ENCODE results near the gene ATOH8. TPM values are rescaled to one million over a fixed set of nuclear protein-coding genes. Genes with fewer than 3 reads are reported as not detected.

The ATOH8 gene
- total and polyA plus RNA-seq, 2 donors (not counting 1 experiment from before 2014, with no cell fraction given) = not detected

DNA sequence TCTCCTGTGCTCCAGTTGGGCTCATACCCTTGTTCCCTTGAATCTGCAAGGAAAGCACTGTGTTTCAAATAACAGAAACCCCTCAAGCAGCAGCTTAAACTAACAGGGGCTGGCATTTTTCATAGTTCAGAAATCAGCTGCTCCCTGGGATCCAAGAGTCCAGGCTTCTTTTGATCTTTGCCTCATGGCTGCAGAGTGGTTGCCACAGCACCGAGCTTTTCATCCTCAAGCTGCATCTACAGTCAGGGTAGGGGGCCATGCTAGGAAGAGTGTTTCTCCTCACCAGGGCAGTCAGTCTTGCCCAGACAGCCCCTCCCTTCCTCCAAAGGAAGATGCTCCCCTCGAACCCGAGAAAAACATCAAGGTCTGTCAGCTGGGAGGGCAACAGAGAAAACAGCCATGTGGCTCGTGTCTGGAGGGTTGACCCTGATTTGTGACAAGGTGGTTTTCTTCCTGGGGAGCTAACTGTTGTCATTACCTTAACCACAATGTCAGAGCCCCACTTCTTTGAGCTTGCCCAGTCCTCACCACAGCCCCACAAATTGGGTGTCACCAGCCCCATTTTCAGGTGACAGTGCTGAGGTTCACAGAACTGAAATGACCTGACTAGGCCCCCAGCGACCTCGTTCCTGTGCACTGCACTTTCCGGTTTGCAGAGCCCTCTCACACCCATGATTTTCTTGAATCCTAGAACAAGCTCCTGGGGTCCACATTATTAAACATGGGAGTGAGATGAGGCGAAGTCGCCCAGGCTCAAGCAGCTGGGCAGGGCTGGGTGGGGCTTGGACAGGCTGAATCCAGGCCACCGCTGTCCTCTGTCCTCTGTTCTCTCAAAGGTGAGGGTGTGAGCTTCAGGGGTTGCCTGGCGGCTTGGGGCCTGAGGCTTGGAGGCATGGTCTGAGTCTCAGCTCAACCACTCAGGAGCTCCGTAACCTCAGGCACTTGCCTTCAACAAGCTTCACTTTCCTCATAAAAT is 21.9 kb downstream of the ATOH8 start:
- ChIA-PET POLR2A (no interaction called here), CTCF (interaction anchor here (0.6 to 2.2 kb wide), 2 partner anchors 9 to 46 kb away, joined by 4 to 9 read pairs; no protein-coding TSS in a partner anchor)
- no peaks in the 10 kb centered on the region for H3K4me1 Mint-ChIP-seq
- DNase-seq (no peak), ATAC-seq (ENCODE audit: low read depth) (no peak)
- WGBS (ENCODE audit: insufficient coverage) = 96% methylated on average over 5 of the region's 12 CpGs
- no peaks in the 10 kb centered on the region for H3K9me3 Mint-ChIP-seq (ENCODE audit: insufficient read depth)
- peaks cover 31% of the 10 kb centered on the region for H3K27me3 Mint-ChIP-seq
- Histone ChIP-seq H3K4me1 (ENCODE audit: control insufficient read depth in 2 of 2, insufficient read depth in 2 of 2, low read length in 2 of 2) (no peaks in the 10 kb centered on the region), H3K79me2 (ENCODE audit: control insufficient read depth, insufficient read depth, low read length) (no peaks in the 10 kb centered on the region), H4K20me1 (ENCODE audit: control insufficient read depth, insufficient read depth, low read length, poor library complexity, severe bottlenecking) (no peaks in the 10 kb centered on the region), H2AFZ (ENCODE audit: insufficient read depth, low read depth, low read length, poor library complexity, severe bottlenecking) (no peak overlapping the region), H3K27ac (ENCODE audit: low read length in 2 of 2) (no peak overlapping the region), H3K9ac (ENCODE audit: low read length) (no peak overlapping the region), H3K36me3 (replicated peaks in 1 of 2; ENCODE audit: control extremely low read depth in 1 of 2, control insufficient read depth in 1 of 2, extremely low read depth in 1 of 2, insufficient read depth in 2 of 2, low read length in 1 of 2) (no peaks in the 10 kb centered on the region), H3K9me3 (ENCODE audit: control extremely low read depth in 1 of 3, control insufficient read depth in 2 of 3, insufficient read depth in 1 of 3, low read length in 2 of 3) (peaks cover 0 to 5% (median 0%) of the 10 kb centered on the region in 3 donors), H3K27me3 (replicated peaks in 1 of 4; ENCODE audit: control extremely low read depth in 1 of 4, control insufficient read depth in 3 of 4, insufficient read depth in 4 of 4, low read length in 3 of 4) (peaks cover 0 to 40% (median 6%) of the 10 kb centered on the region in 4 experiments), H3K4me3 (ENCODE audit: control extremely low read depth in 1 of 5, extremely low read depth in 1 of 5, insufficient read depth in 1 of 5, low read depth in 2 of 5, low read length in 4 of 5) (no peak overlapping the region), H3K4me2 (replicated peaks; ENCODE audit: low read depth, low read length, poor library complexity, severe bottlenecking) (no peak overlapping the region)
- H3K4me3 Mint-ChIP-seq = no peak overlapping the region
- intact Hi-C loops (cut with micrococcal nuclease) = no loop called here
- no peak overlapping the region for H3K27ac Mint-ChIP-seq
- TF ChIP-seq EZH2 (IDR thresholded peaks at IDR 0.05; ENCODE audit: borderline replicate concordance, insufficient read depth, low read depth, low read length, poor library complexity, severe bottlenecking) = no peak
- TF ChIP-seq, protein P1, sequence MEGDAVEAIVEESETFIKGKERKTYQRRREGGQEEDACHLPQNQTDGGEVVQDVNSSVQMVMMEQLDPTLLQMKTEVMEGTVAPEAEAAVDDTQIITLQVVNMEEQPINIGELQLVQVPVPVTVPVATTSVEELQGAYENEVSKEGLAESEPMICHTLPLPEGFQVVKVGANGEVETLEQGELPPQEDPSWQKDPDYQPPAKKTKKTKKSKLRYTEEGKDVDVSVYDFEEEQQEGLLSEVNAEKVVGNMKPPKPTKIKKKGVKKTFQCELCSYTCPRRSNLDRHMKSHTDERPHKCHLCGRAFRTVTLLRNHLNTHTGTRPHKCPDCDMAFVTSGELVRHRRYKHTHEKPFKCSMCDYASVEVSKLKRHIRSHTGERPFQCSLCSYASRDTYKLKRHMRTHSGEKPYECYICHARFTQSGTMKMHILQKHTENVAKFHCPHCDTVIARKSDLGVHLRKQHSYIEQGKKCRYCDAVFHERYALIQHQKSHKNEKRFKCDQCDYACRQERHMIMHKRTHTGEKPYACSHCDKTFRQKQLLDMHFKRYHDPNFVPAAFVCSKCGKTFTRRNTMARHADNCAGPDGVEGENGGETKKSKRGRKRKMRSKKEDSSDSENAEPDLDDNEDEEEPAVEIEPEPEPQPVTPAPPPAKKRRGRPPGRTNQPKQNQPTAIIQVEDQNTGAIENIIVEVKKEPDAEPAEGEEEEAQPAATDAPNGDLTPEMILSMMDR (IDR thresholded peaks at IDR 0.05) = no peak

DNA sequence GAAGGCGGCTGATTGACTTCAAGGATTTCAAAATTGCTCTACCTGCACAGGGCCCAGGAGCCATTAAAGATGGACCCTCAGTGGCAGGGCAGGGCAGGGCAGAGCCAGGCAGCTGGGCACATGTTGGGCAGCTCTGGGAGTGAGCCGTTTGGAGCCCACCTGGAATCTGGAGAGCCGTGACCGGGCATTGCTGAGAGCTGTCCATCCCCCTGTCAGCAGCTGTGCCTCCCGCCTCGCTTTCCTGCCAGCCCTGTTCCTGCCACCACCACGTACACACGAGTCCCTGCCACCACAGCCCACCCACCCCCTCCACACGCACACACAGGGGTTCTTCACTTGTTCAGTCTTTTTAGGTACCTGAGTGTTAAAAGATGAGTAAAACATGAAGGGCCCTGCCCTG is 22.9 kb downstream of the ATOH8 start:
- intact Hi-C loops (cut with micrococcal nuclease) = no loop called here
- Histone ChIP-seq H3K4me3 (ENCODE audit: control extremely low read depth in 1 of 5, extremely low read depth in 1 of 5, insufficient read depth in 1 of 5, low read depth in 2 of 5, low read length in 4 of 5) (no peak overlapping the region), H3K4me2 (replicated peaks; ENCODE audit: low read depth, low read length, poor library complexity, severe bottlenecking) (no peak overlapping the region), H3K9me3 (ENCODE audit: control extremely low read depth in 1 of 3, control insufficient read depth in 2 of 3, insufficient read depth in 1 of 3, low read length in 2 of 3) (peaks cover 0 to 5% (median 0%) of the 10 kb centered on the region in 3 donors), H4K20me1 (ENCODE audit: control insufficient read depth, insufficient read depth, low read length, poor library complexity, severe bottlenecking) (no peaks in the 10 kb centered on the region), H3K9ac (ENCODE audit: low read length) (no peak overlapping the region), H3K27ac (ENCODE audit: low read length in 2 of 2) (no peak overlapping the region), H3K36me3 (replicated peaks in 1 of 2; ENCODE audit: control extremely low read depth in 1 of 2, control insufficient read depth in 1 of 2, extremely low read depth in 1 of 2, insufficient read depth in 2 of 2, low read length in 1 of 2) (no peaks in the 10 kb centered on the region), H3K27me3 (replicated peaks in 1 of 4; ENCODE audit: control extremely low read depth in 1 of 4, control insufficient read depth in 3 of 4, insufficient read depth in 4 of 4, low read length in 3 of 4) (peaks cover 0 to 31% (median 4%) of the 10 kb centered on the region in 4 experiments), H3K79me2 (ENCODE audit: control insufficient read depth, insufficient read depth, low read length) (no peaks in the 10 kb centered on the region), H3K4me1 (ENCODE audit: control insufficient read depth in 2 of 2, insufficient read depth in 2 of 2, low read length in 2 of 2) (no peaks in the 10 kb centered on the region), H2AFZ (ENCODE audit: insufficient read depth, low read depth, low read length, poor library complexity, severe bottlenecking) (no peak overlapping the region)
- CTCF ChIA-PET = interaction anchor here (2.2 kb wide), 1 partner anchor 47 kb away, joined by 9 read pairs; no protein-coding TSS in a partner anchor
- H3K4me3 Mint-ChIP-seq = no peak overlapping the region
- POLR2A ChIA-PET = no interaction called here
- no peak overlapping the region for H3K27ac Mint-ChIP-seq
- no peak for TF ChIP-seq EZH2 (IDR thresholded peaks at IDR 0.05; ENCODE audit: borderline replicate concordance, insufficient read depth, low read depth, low read length, poor library complexity, severe bottlenecking)
- TF ChIP-seq, protein P1 (IDR thresholded peaks at IDR 0.05) = no peak
- ATAC-seq (ENCODE audit: low read depth) = no peak
- DNase-seq = no peak
- peaks cover 22% of the 10 kb centered on the region for H3K27me3 Mint-ChIP-seq
- no peaks in the 10 kb centered on the region for H3K9me3 Mint-ChIP-seq (ENCODE audit: insufficient read depth)
- WGBS (ENCODE audit: insufficient coverage) = 92% methylated on average over 4 of the region's 9 CpGs
- H3K4me1 Mint-ChIP-seq = no peaks in the 10 kb centered on the region
